ENCODE results near the gene AFAP1L1.

AFAP1L1 gene

DNA sequence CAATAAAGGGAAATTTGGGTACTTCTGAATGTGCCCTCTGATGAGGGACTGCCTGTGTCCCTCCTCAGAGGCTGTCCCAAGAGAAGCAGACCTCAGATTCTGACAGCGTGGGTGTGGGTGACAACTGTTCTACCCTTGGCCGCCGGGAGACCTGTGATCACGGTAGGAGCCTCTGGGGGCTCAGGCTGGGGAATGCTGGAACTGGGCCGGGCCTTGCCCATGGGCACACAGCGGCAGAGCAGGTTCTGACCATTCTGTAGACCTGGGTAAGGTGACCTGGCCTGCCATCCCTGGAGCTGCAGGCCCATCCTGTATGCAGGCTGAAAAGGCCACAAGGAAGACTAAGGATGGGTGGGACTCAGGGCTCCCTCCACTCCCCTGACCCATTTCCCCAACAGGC lies 44.1 kb downstream of the AFAP1L1 start:
- no peak for DNase-seq (ENCODE audit: extremely low read depth, low read depth)
- TF ChIP-seq, protein P1, sequence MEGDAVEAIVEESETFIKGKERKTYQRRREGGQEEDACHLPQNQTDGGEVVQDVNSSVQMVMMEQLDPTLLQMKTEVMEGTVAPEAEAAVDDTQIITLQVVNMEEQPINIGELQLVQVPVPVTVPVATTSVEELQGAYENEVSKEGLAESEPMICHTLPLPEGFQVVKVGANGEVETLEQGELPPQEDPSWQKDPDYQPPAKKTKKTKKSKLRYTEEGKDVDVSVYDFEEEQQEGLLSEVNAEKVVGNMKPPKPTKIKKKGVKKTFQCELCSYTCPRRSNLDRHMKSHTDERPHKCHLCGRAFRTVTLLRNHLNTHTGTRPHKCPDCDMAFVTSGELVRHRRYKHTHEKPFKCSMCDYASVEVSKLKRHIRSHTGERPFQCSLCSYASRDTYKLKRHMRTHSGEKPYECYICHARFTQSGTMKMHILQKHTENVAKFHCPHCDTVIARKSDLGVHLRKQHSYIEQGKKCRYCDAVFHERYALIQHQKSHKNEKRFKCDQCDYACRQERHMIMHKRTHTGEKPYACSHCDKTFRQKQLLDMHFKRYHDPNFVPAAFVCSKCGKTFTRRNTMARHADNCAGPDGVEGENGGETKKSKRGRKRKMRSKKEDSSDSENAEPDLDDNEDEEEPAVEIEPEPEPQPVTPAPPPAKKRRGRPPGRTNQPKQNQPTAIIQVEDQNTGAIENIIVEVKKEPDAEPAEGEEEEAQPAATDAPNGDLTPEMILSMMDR (IDR thresholded peaks at IDR 0.05; ENCODE audit: low read depth, low read length), result no peak

DNA sequence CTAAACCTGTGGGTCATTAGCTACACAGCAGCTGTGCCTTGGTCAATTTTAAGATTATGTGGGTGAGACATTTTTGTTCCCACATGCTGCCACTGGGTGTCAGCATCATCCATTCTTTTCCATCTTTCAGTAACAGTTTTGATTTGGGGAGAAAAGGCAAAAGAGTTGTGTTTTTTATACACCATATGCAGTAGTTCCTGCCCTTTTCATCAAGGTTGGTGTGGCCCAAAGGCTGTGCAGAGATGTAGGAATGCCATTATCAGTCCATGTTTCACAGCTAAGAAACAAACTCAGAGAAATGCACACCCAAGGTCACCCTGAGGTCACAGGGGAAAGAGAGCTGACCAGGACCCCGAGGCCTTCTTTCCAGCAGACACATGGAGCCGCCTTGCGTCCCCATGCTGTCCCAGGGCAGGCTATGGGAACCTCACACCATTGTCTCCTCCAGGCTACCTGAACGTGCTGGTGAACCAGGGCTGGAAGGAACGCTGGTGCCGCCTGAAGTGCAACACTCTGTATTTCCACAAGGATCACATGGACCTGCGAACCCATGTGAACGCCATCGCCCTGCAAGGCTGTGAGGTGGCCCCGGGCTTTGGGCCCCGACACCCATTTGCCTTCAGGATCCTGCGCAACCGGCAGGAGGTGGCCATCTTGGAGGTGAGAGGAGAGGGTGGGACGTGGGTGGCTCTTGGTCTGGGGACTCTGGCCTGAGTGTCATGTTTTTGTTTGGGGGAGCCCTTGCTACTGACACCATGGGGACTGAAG lies 45.8 kb downstream of the AFAP1L1 start:
- peak; percentile 29 for DNase-seq (ENCODE audit: extremely low read depth, low read depth)
- TF ChIP-seq, protein P1 (IDR thresholded peaks at IDR 0.05; ENCODE audit: low read depth, low read length), result peak; percentile 68

DNA sequence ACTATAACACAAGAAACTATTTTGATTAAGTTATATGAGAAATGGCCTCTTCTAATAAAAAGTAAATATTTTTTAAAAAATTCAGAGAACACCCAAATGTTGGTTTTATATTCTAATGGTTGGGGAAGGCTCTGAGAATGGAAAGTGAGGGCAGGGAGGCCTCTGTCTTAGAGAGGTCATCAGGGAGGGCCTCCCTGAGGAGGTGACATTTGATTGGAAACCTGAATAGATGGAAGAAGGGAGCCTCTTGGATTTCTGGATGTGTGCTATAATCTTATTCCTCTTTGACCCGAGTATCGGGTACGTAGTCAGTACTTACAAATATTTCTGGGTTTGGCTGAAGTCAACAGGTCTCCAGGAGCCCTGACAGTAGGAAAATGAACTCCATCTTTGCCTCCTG lies 47.5 kb downstream of the AFAP1L1 start:
- TF ChIP-seq, protein P1 (IDR thresholded peaks at IDR 0.05; ENCODE audit: low read depth, low read length), result no peak
- DNase-seq (ENCODE audit: extremely low read depth, low read depth), result no peak

GRCh38 chr5:149320791-149321330 lies 49.2 kb downstream of the AFAP1L1 start:
- peak; percentile 86 for DNase-seq (ENCODE audit: extremely low read depth, low read depth)
- TF ChIP-seq, protein P1 (IDR thresholded peaks at IDR 0.05; ENCODE audit: low read depth, low read length), result no peak

GRCh38 chr5:149322518-149322917 lies 50.9 kb downstream of the AFAP1L1 start:
- TF ChIP-seq, protein P1 (IDR thresholded peaks at IDR 0.05; ENCODE audit: low read depth, low read length), result no peak
- DNase-seq (ENCODE audit: extremely low read depth, low read depth), result no peak

DNA sequence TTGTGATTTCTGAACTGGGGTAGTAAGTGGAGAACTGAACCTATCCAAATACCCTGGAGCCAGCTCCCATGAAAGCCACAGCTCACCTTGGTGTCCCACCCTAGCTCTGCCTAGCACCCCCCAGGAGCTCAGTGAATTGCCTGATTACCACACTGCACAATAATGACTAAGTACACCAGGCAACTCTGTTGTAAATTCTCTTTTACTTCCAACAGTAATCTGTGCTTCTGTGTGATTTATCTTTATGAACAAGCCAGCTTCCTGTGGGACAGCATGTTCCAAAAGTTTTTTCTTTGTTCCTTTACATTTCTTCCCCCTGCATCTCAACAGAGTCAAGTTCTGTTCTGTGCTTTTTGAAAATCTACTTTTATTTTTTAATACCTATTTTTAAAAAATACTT lies 51.6 kb downstream of the AFAP1L1 start:
- TF ChIP-seq, protein P1 (IDR thresholded peaks at IDR 0.05; ENCODE audit: low read depth, low read length), result no peak
- no peak for DNase-seq (ENCODE audit: extremely low read depth, low read depth)

DNA sequence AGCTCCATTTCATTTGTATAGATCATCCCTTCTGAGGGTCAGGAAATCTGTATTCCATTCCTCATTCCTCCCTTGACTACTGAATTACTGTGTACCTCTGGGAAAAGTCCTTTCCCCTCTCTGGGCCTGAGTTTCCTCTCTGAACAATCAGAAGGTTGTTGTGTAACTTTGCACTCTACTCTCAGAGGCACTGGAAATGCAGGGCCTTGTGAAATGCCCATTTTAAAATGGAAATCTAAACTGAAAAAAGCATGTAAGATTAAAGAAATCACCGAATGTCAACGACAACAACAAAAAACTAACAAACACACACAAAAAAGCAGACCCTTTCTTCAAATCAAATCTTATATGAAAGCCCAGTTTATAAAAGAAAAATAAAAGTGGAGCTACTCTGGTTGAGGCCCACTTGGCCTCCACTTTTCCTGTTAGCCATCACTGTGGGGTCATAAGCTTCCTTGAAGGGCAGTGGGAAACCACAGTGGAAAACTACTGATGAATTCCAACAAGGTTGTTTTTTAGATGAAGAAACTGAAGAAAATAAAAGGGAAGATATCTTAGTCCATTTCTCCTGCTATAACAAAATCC lies 52.1 kb downstream of the AFAP1L1 start:
- TF ChIP-seq, protein P1 (IDR thresholded peaks at IDR 0.05; ENCODE audit: low read depth, low read length), result no peak
- DNase-seq (ENCODE audit: extremely low read depth, low read depth), result no peak
